ENCODE measurements around the gene WDR31.

WDR31 gene

DNA sequence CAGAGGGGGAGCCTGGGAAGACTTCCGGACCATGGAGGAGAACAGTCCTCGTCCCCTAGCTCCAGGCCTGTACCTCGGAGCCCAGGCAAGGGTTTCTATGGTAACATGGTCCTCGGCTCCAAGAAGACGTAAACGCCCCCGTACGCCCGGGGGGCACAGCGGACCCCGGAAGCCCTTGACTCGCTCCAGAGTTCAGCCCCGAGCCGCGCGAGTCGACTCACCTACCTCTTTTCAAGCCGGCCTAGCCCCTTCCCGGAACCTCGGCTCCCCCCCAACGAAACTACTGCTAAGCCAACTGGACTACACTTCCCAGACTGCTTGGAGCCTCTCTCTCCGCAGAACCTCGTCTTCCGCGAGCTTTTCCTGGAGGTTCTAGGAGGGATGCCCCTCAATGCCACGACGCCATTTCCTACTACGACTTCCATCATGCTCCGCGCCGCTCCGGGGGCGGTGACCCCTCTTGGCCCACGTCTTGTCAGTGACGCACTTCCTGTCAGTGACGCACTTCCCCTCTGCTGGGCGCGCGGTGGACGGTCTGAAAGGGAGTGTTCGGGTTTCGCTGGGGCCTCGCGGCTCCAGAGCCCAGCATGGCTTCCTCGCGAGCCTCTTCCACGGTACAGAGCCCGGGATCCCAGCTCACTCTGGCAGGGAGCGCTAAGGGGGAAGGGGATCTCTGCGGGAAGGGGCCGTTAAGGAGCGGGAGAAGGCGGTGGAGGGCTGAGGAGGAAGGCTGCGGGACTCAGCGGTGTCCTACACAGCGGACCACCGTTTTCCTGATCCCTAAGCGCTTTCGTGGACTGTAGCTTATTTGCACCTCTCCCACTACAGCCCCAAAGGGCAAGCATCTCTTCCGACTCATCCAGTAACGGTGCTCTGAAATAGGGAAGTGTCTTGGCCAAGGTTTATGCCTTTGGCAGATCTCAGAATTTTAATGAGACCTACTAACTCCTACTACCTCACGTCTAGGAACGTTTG is 64.6 kb downstream of the WDR31 start, which contains the start of the genes CDC26 and PRPF4 (continued):
- TF ChIP-seq, protein P1, sequence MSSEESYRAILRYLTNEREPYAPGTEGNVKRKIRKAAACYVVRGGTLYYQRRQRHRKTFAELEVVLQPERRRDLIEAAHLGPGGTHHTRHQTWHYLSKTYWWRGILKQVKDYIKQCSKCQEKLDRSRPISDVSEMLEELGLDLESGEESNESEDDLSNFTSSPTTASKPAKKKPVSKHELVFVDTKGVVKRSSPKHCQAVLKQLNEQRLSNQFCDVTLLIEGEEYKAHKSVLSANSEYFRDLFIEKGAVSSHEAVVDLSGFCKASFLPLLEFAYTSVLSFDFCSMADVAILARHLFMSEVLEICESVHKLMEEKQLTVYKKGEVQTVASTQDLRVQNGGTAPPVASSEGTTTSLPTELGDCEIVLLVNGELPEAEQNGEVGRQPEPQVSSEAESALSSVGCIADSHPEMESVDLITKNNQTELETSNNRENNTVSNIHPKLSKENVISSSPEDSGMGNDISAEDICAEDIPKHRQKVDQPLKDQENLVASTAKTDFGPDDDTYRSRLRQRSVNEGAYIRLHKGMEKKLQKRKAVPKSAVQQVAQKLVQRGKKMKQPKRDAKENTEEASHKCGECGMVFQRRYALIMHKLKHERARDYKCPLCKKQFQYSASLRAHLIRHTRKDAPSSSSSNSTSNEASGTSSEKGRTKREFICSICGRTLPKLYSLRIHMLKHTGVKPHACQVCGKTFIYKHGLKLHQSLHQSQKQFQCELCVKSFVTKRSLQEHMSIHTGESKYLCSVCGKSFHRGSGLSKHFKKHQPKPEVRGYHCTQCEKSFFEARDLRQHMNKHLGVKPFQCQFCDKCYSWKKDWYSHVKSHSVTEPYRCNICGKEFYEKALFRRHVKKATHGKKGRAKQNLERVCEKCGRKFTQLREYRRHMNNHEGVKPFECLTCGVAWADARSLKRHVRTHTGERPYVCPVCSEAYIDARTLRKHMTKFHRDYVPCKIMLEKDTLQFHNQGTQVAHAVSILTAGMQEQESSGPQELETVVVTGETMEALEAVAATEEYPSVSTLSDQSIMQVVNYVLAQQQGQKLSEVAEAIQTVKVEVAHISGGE (tag by site-specific recombination; conservative IDR thresholded peaks at IDR 0.05; ENCODE audit: low read depth): peak; percentile 90
- peak; percentile 50; the same call in 1 of the 2 replicates for TF ChIP-seq WT1 (tag by site-specific recombination; IDR thresholded peaks at IDR 0.05)
- peak; percentile 50 for TF ChIP-seq KLF16 (tag by site-specific recombination; IDR thresholded peaks at IDR 0.05)
- TF ChIP-seq ZSCAN16 (tag by site-specific recombination; IDR thresholded peaks at IDR 0.05): no peak
- TF ChIP-seq ZBTB6 (tag by site-specific recombination; IDR thresholded peaks at IDR 0.05): no peak
- TF ChIP-seq ZNF132 (tag by site-specific recombination; IDR thresholded peaks at IDR 0.05; ENCODE audit: borderline replicate concordance): no peak
- no peak for TF ChIP-seq SETDB1 (IDR thresholded peaks at IDR 0.05; ENCODE audit: insufficient read length, low read length)
- TF ChIP-seq ZNF423 (tag by site-specific recombination; IDR thresholded peaks at IDR 0.05): 0 out of 2 replicates have a peak, but pooled peaks have one; percentile 11
- peak; percentile 68 for TF ChIP-seq ZNF518A (tag by site-specific recombination; conservative IDR thresholded peaks at IDR 0.05; ENCODE audit: low read depth)
- TF ChIP-seq ZNF621 (tag by site-specific recombination; IDR thresholded peaks at IDR 0.05): no peak
- no peak for TF ChIP-seq ZNF112 (tag by site-specific recombination; IDR thresholded peaks at IDR 0.05)
- TF ChIP-seq, protein P2, sequence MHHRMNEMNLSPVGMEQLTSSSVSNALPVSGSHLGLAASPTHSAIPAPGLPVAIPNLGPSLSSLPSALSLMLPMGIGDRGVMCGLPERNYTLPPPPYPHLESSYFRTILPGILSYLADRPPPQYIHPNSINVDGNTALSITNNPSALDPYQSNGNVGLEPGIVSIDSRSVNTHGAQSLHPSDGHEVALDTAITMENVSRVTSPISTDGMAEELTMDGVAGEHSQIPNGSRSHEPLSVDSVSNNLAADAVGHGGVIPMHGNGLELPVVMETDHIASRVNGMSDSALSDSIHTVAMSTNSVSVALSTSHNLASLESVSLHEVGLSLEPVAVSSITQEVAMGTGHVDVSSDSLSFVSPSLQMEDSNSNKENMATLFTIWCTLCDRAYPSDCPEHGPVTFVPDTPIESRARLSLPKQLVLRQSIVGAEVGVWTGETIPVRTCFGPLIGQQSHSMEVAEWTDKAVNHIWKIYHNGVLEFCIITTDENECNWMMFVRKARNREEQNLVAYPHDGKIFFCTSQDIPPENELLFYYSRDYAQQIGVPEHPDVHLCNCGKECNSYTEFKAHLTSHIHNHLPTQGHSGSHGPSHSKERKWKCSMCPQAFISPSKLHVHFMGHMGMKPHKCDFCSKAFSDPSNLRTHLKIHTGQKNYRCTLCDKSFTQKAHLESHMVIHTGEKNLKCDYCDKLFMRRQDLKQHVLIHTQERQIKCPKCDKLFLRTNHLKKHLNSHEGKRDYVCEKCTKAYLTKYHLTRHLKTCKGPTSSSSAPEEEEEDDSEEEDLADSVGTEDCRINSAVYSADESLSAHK (tag by site-specific recombination; IDR thresholded peaks at IDR 0.05): peak; percentile 47; the same call in 1 of the 2 replicates
- TF ChIP-seq ZNF510 (tag by site-specific recombination; IDR thresholded peaks at IDR 0.05; ENCODE audit: insufficient replicate concordance): no peak
- peak; percentile 61; the same call in 1 of the 2 replicates for TF ChIP-seq KLF9 (tag by site-specific recombination; IDR thresholded peaks at IDR 0.05; ENCODE audit: low read depth)
- TF ChIP-seq, protein P3, sequence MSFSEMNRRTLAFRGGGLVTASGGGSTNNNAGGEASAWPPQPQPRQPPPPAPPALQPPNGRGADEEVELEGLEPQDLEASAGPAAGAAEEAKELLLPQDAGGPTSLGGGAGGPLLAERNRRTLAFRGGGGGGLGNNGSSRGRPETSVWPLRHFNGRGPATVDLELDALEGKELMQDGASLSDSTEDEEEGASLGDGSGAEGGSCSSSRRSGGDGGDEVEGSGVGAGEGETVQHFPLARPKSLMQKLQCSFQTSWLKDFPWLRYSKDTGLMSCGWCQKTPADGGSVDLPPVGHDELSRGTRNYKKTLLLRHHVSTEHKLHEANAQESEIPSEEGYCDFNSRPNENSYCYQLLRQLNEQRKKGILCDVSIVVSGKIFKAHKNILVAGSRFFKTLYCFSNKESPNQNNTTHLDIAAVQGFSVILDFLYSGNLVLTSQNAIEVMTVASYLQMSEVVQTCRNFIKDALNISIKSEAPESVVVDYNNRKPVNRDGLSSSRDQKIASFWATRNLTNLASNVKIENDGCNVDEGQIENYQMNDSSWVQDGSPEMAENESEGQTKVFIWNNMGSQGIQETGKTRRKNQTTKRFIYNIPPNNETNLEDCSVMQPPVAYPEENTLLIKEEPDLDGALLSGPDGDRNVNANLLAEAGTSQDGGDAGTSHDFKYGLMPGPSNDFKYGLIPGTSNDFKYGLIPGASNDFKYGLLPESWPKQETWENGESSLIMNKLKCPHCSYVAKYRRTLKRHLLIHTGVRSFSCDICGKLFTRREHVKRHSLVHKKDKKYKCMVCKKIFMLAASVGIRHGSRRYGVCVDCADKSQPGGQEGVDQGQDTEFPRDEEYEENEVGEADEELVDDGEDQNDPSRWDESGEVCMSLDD (tag by site-specific recombination; IDR thresholded peaks at IDR 0.05): peak; percentile 99
- TF ChIP-seq ZNF629 (tag by site-specific recombination; IDR thresholded peaks at IDR 0.05): peak; percentile 100
- TF ChIP-seq, protein P4, sequence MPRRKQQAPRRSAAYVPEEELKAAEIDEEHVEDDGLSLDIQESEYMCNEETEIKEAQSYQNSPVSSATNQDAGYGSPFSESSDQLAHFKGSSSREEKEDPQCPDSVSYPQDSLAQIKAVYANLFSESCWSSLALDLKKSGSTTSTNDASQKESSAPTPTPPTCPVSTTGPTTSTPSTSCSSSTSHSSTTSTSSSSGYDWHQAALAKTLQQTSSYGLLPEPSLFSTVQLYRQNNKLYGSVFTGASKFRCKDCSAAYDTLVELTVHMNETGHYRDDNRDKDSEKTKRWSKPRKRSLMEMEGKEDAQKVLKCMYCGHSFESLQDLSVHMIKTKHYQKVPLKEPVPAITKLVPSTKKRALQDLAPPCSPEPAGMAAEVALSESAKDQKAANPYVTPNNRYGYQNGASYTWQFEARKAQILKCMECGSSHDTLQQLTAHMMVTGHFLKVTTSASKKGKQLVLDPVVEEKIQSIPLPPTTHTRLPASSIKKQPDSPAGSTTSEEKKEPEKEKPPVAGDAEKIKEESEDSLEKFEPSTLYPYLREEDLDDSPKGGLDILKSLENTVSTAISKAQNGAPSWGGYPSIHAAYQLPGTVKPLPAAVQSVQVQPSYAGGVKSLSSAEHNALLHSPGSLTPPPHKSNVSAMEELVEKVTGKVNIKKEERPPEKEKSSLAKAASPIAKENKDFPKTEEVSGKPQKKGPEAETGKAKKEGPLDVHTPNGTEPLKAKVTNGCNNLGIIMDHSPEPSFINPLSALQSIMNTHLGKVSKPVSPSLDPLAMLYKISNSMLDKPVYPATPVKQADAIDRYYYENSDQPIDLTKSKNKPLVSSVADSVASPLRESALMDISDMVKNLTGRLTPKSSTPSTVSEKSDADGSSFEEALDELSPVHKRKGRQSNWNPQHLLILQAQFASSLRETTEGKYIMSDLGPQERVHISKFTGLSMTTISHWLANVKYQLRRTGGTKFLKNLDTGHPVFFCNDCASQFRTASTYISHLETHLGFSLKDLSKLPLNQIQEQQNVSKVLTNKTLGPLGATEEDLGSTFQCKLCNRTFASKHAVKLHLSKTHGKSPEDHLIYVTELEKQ (tag by site-specific recombination; IDR thresholded peaks at IDR 0.05; ENCODE audit: borderline replicate concordance): no peak
- TF ChIP-seq ZNF335 (tag by site-specific recombination; conservative IDR thresholded peaks at IDR 0.05): peak; percentile 90

Measured in HEK293 (cell line).